Activated CD8-positive, alpha-beta T cell treated with anti-CD3 and anti-CD28 coated beads, Interleukin-2, amount 10 ng/mL, durations not matched to agents 7 days and 5 days (primary cell): ENCODE measurements around the gene METTL24. TPM values are rescaled to one million over a fixed set of nuclear protein-coding genes. Genes with fewer than 3 reads are reported as not detected.

Experiments used
- ATAC-seq: fragments of 150-1000 bp; cut with Tn5 transposase; one replicate; pipeline ENCODE4 v1.10.0; 2021; ENCODE audit warnings: moderate library complexity
- CTCF ChIA-PET: fragments of 350-600 bp; sonication (Branson Sonifier 250); formaldehyde crosslinking; loops from one replicate; lab custom pipeline; 2021; ENCODE audit warnings: antibody characterized with exemption; lab: Charles Lee
- POLR2A ChIA-PET: fragments of 350-600 bp; sonication (Branson Sonifier 250); formaldehyde crosslinking; loops from one replicate; lab custom pipeline; 2021; ENCODE audit warnings: antibody characterized with exemption; lab: Charles Lee
- DNase-seq: peaks from one replicate; pipeline ENCODE4 v3.0.0-alpha.2; 2020
- H3K27ac Mint-ChIP-seq: one replicate; pipeline ENCODE4 v1.8.0; 2021; ENCODE audit warnings: mild to moderate bottlenecking, mixed read lengths
- H3K27me3 Mint-ChIP-seq: one replicate; pipeline ENCODE4 v1.8.0; 2021; ENCODE audit warnings: low read depth, mixed read lengths
- H3K36me3 Mint-ChIP-seq: one replicate; pipeline ENCODE4 v1.8.0; 2021; ENCODE audit warnings: low read depth, mixed read lengths
- H3K4me1 Mint-ChIP-seq: one replicate; pipeline ENCODE4 v1.8.0; 2021; ENCODE audit warnings: low read depth, mixed read lengths
- H3K4me3 Mint-ChIP-seq: one replicate; pipeline ENCODE4 v1.8.0; 2021; ENCODE audit warnings: mild to moderate bottlenecking, mixed read lengths
- H3K9me3 Mint-ChIP-seq: one replicate; pipeline ENCODE4 v1.8.0; 2022; ENCODE audit warnings: mixed read lengths; ENCODE audit not compliant: insufficient read depth
- total RNA-seq, 2 experiments: library from RNA; stranded (reverse); gene quantifications; one replicate each; pipeline ENCODE4 v1.2.3, GENCODE V29; 2021

METTL24 gene
- total RNA-seq, 2 experiments from 2014 or later = not detected

- Mint-ChIP-seq H3K27ac (no peak overlapping the region), H3K27me3 (peaks cover 3% of the 10 kb centered on the region), H3K4me3 (no peak overlapping the region), H3K4me1 (no peaks in the 10 kb centered on the region), H3K36me3 (no peaks in the 10 kb centered on the region), H3K9me3 (no peaks in the 10 kb centered on the region)
- CTCF ChIA-PET = no interaction called here
- ATAC-seq (no peak), DNase-seq (no peak)
- POLR2A ChIA-PET = no interaction called here
Measured at GRCh38 chr6:110348961-110349690, 9.0 kb downstream of the METTL24 start.

- Mint-ChIP-seq H3K4me1 (no peaks in the 10 kb centered on the region), H3K9me3 (no peaks in the 10 kb centered on the region), H3K4me3 (no peak overlapping the region), H3K27ac (no peak overlapping the region), H3K36me3 (no peaks in the 10 kb centered on the region), H3K27me3 (peaks cover 2% of the 10 kb centered on the region)
- ATAC-seq (no peak), DNase-seq (no peak)
- ChIA-PET CTCF (no interaction called here), POLR2A (no interaction called here)
Measured at GRCh38 chr6:110345025-110345424, 13.1 kb downstream of the METTL24 start.

- CTCF ChIA-PET = interaction anchor here (1.0 kb wide), 1 partner anchor 109 kb away, joined by 3 read pairs; no protein-coding TSS in a partner anchor
- no peak for ATAC-seq
- Mint-ChIP-seq H3K9me3 (no peaks in the 10 kb centered on the region), H3K27me3 (peaks cover 8% of the 10 kb centered on the region), H3K4me3 (no peak overlapping the region), H3K4me1 (no peaks in the 10 kb centered on the region), H3K36me3 (no peaks in the 10 kb centered on the region), H3K27ac (no peak overlapping the region)
- POLR2A ChIA-PET = no interaction called here
- no peak for DNase-seq
Measured at GRCh38 chr6:110342759-110343158, 15.4 kb downstream of the METTL24 start.

GRCh38 chr6:110341663-110342596, 16.2 kb downstream of the METTL24 start:
- ChIA-PET CTCF (interaction anchor here (0.8 to 1.5 kb wide), 4 partner anchors 10 to 126 kb away, joined by 3 to 4 read pairs (median 3); no protein-coding TSS in a partner anchor), POLR2A (no interaction called here)
- Mint-ChIP-seq H3K4me1 (no peaks in the 10 kb centered on the region), H3K4me3 (no peak overlapping the region), H3K9me3 (no peaks in the 10 kb centered on the region), H3K27me3 (peaks cover 11% of the 10 kb centered on the region), H3K36me3 (no peaks in the 10 kb centered on the region), H3K27ac (no peak overlapping the region)
- ATAC-seq (no peak), DNase-seq (no peak)

- ChIA-PET POLR2A (no interaction called here), CTCF (interaction anchor here (0.8 to 1.5 kb wide), 2 partner anchors 13 to 125 kb away, joined by 3 to 4 read pairs; no protein-coding TSS in a partner anchor)
- Mint-ChIP-seq H3K9me3 (no peaks in the 10 kb centered on the region), H3K36me3 (no peaks in the 10 kb centered on the region), H3K27me3 (peaks cover 11% of the 10 kb centered on the region), H3K4me1 (no peaks in the 10 kb centered on the region), H3K27ac (no peak overlapping the region), H3K4me3 (no peak overlapping the region)
- ATAC-seq = no peak
- no peak for DNase-seq
Measured at GRCh38 chr6:110341067-110341466, 17.1 kb downstream of the METTL24 start.

GRCh38 chr6:110340392-110340965, 17.7 kb downstream of the METTL24 start:
- no peak overlapping the region for H3K4me3 Mint-ChIP-seq
- CTCF ChIA-PET = no interaction called here
- ATAC-seq (no peak), DNase-seq (no peak)
- POLR2A ChIA-PET = no interaction called here
- H3K9me3 Mint-ChIP-seq = no peaks in the 10 kb centered on the region
- H3K4me1 Mint-ChIP-seq = no peaks in the 10 kb centered on the region
- H3K36me3 Mint-ChIP-seq = no peaks in the 10 kb centered on the region
- peaks cover 11% of the 10 kb centered on the region for H3K27me3 Mint-ChIP-seq
- no peak overlapping the region for H3K27ac Mint-ChIP-seq

- Mint-ChIP-seq H3K36me3 (no peaks in the 10 kb centered on the region), H3K9me3 (no peaks in the 10 kb centered on the region), H3K4me3 (no peak overlapping the region), H3K27me3 (peaks cover 11% of the 10 kb centered on the region), H3K27ac (no peak overlapping the region), H3K4me1 (peaks cover 4% of the 10 kb centered on the region)
- ATAC-seq = no peak
- ChIA-PET POLR2A (no interaction called here), CTCF (no interaction called here)
- no peak for DNase-seq
Measured at GRCh38 chr6:110338820-110339470, 19.2 kb downstream of the METTL24 start.

- ChIA-PET CTCF (no interaction called here), POLR2A (no interaction called here)
- Mint-ChIP-seq H3K36me3 (no peaks in the 10 kb centered on the region), H3K27me3 (peaks cover 11% of the 10 kb centered on the region), H3K9me3 (no peaks in the 10 kb centered on the region), H3K4me1 (peaks cover 6% of the 10 kb centered on the region), H3K27ac (no peak overlapping the region), H3K4me3 (no peak overlapping the region)
- ATAC-seq (no peak), DNase-seq (no peak)
Measured at GRCh38 chr6:110337486-110337885, 20.7 kb downstream of the METTL24 start.

GRCh38 chr6:110334423-110335180, 23.5 kb downstream of the METTL24 start:
- Mint-ChIP-seq H3K4me1 (peaks cover 6% of the 10 kb centered on the region), H3K4me3 (no peak overlapping the region), H3K36me3 (no peaks in the 10 kb centered on the region), H3K27ac (no peak overlapping the region), H3K9me3 (no peaks in the 10 kb centered on the region), H3K27me3 (peaks cover 5% of the 10 kb centered on the region)
- ChIA-PET CTCF (interaction anchor here (0.8 kb wide), 1 partner anchor 57 kb away, joined by 3 read pairs; no protein-coding TSS in a partner anchor), POLR2A (interaction anchor here (0.5 kb wide), 1 partner anchor 82 kb away, joined by 3 read pairs; no protein-coding TSS in a partner anchor)
- DNase-seq (peak; percentile 32), ATAC-seq (no peak)

GRCh38 chr6:110332281-110332680, 25.9 kb downstream of the METTL24 start:
- Mint-ChIP-seq H3K4me1 (peaks cover 6% of the 10 kb centered on the region), H3K36me3 (no peaks in the 10 kb centered on the region), H3K9me3 (no peaks in the 10 kb centered on the region), H3K27me3 (no peaks in the 10 kb centered on the region), H3K27ac (no peak overlapping the region), H3K4me3 (no peak overlapping the region)
- no peak for DNase-seq
- ATAC-seq = no peak
- ChIA-PET POLR2A (no interaction called here), CTCF (no interaction called here)

- H3K27ac Mint-ChIP-seq = no peak overlapping the region
- H3K27me3 Mint-ChIP-seq = no peaks in the 10 kb centered on the region
- H3K9me3 Mint-ChIP-seq = no peaks in the 10 kb centered on the region
- DNase-seq (no peak), ATAC-seq (no peak)
- H3K36me3 Mint-ChIP-seq = no peaks in the 10 kb centered on the region
- H3K4me1 Mint-ChIP-seq = peaks cover 6% of the 10 kb centered on the region
- CTCF ChIA-PET = interaction anchor here (0.6 kb wide), 1 partner anchor 1041 kb away, joined by 3 read pairs; no protein-coding TSS in a partner anchor
- POLR2A ChIA-PET = interaction anchor here (0.6 kb wide), 1 partner anchor 18 kb away, joined by 6 read pairs; no protein-coding TSS in a partner anchor
- H3K4me3 Mint-ChIP-seq = no peak overlapping the region
Measured at GRCh38 chr6:110331816-110332215, 26.3 kb downstream of the METTL24 start.
